KG1 (cell line): ENCODE data around the gene FAM168A.

Source experiments
- DNase-seq: peaks from one replicate; lab custom pipeline; 2025; lab: John Stamatoyannopoulos, UW

FAM168A gene

GRCh38 chr11:73597956-73598718 is at the start of gene FAM168A:
Gene FAM168A (minus strand): TSS chr11:73598112. CDS start chr11:73468474, 129,638 bp downstream.
- peak; percentile 96 for DNase-seq

GRCh38 chr11:73647459-73648100 is 49.7 kb upstream of the FAM168A start:
- no peak for DNase-seq

GRCh38 chr11:73645972-73646631 is 48.2 kb upstream of the FAM168A start, which contains the start of gene PLEKHB1:
Gene PLEKHB1 (plus strand): TSS chr11:73646581. CDS start chr11:73646609, 28 bp downstream.
- no peak for DNase-seq

- DNase-seq: no peak
These were observed 47.4 kb upstream of the FAM168A start for GRCh38 chr11:73645121-73645969.

GRCh38 chr11:73641668-73642067 is 43.8 kb upstream of the FAM168A start:
- DNase-seq: no peak

- DNase-seq: no peak
These were observed 42.7 kb upstream of the FAM168A start for GRCh38 chr11:73640592-73640991.

GRCh38 chr11:73637012-73637411 is 39.1 kb upstream of the FAM168A start:
- no peak for DNase-seq

GRCh38 chr11:73636249-73636648 is 38.3 kb upstream of the FAM168A start:
- no peak for DNase-seq

GRCh38 chr11:73635721-73636120 is 37.8 kb upstream of the FAM168A start:
- no peak for DNase-seq

- DNase-seq: no peak
These were observed 36.1 kb upstream of the FAM168A start for GRCh38 chr11:73633999-73634398.

GRCh38 chr11:73632996-73633395 is 35.1 kb upstream of the FAM168A start:
- DNase-seq: no peak

GRCh38 chr11:73629907-73630306 is 32.0 kb upstream of the FAM168A start:
- no peak for DNase-seq

GRCh38 chr11:73625696-73626318 is 27.9 kb upstream of the FAM168A start:
- peak; percentile 51 for DNase-seq

- no peak for DNase-seq
These were observed 25.8 kb upstream of the FAM168A start for GRCh38 chr11:73623686-73624085.

GRCh38 chr11:73622926-73623593 is 25.1 kb upstream of the FAM168A start:
- no peak for DNase-seq

GRCh38 chr11:73614591-73614990 is 16.7 kb upstream of the FAM168A start:
- no peak for DNase-seq

GRCh38 chr11:73612601-73613140 is 14.8 kb upstream of the FAM168A start:
- no peak for DNase-seq

- no peak for DNase-seq
These were observed 937 bp upstream of the FAM168A start for GRCh38 chr11:73598719-73599379.

GRCh38 chr11:73597336-73597955 is 466 bp downstream of the FAM168A start:
- no peak for DNase-seq

GRCh38 chr11:73596547-73596946 is 1.4 kb downstream of the FAM168A start:
- no peak for DNase-seq
